ENCODE data around the gene RUFY3.
"Not testable (repeated sequence)": the region's sequence is repeated elsewhere in the genome, so short reads cannot be mapped to it uniquely, and the experiment has no call there.

The RUFY3 gene

DNA sequence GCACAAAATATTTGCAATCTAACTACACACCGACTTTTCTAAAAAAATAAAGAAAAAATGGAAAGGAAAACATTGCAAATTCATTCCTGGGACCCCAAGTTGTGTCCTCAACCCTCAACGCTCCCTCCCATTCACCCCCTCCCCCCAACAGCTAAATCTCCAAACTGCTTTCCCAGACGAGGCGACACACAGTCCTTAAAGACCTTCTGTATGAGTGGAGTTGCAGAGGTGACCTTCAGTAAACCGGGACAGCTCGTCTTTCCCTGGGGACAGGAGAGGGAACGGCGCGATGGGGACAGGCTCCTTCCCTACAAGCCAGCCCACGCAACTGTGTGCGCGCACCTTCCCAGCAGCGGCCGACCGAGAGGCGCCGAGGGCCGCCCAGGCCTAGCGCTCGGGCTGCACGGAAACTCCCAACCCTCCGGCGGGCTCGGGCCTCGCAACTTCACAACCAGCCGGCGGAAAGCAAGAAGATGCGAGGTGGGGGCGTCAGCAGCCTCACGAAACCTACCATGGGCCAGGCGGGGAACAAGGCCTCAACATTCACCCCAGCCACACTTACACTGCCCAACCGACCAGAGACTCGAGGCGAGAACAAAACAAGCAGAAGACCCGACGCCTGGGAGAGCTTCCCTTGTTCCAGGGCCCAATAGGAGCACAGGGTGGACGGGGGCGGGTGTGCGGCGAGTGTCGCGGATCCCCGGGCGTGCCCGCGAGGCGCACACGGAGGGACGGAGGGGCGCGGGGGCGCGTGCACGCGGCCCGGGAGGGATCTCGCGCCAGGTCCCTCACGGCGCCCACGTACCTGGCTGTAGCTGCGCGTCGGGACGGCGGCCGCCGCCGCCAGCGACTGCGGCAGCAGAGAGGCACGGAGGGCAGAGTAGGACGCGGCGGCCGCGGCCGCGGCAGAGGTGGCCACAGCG lies 117.2 kb downstream of the RUFY3 start:
- peaks cover 38% of the 10 kb centered on the region for H3K36me3 Mint-ChIP-seq (ENCODE audit: low read depth)
- peak overlapping the region; percentile 94 for H3K27ac Mint-ChIP-seq
- peak overlapping the region; percentile 87 for H3K4me3 Mint-ChIP-seq
- no peaks in the 10 kb centered on the region for H3K27me3 Mint-ChIP-seq
- H3K4me1 Mint-ChIP-seq (ENCODE audit: low read depth): peaks cover 15% of the 10 kb centered on the region
- intact Hi-C loops (cut with micrococcal nuclease): loop anchor here (2.0 to 10.0 kb wide), 7 partner anchors 64 to 173 kb away; partner anchors contain the start of genes DCK, MOB1B and UTP3
- H3K9me3 Mint-ChIP-seq: no peaks in the 10 kb centered on the region

GRCh38 chr4:70839589-70840093 lies 117.9 kb downstream of the RUFY3 start, which contains the start of gene GRSF1:
TSS of gene GRSF1 (minus strand) at chr4:70839890. CDS start at chr4:70839827, 63 bp downstream.
- Mint-ChIP-seq H3K36me3 (ENCODE audit: low read depth) (peaks cover 31% of the 10 kb centered on the region), H3K9me3 (no peaks in the 10 kb centered on the region), H3K27ac (peak within 1 kb of the TSS; percentile 94), H3K4me3 (peak within 1 kb of the TSS; percentile 87), H3K27me3 (no peaks in the 10 kb centered on the region), H3K4me1 (ENCODE audit: low read depth) (peaks cover 15% of the 10 kb centered on the region)
- intact Hi-C loops (cut with micrococcal nuclease): loop anchor here (2.0 to 10.0 kb wide), 7 partner anchors 63 to 173 kb away; partner anchors contain the start of genes DCK, MOB1B and UTP3

- Mint-ChIP-seq H3K4me1 (ENCODE audit: low read depth) (peaks cover 15% of the 10 kb centered on the region), H3K36me3 (ENCODE audit: low read depth) (peaks cover 26% of the 10 kb centered on the region), H3K4me3 (peak overlapping the region; percentile 6), H3K27ac (peak overlapping the region; percentile 94)
- H3K9me3 Mint-ChIP-seq; H3K27me3 Mint-ChIP-seq; intact Hi-C loops (cut with micrococcal nuclease): not testable (repeated sequence)
Measured at GRCh38 chr4:70840137-70840536, 118.4 kb downstream of the RUFY3 start.

DNA sequence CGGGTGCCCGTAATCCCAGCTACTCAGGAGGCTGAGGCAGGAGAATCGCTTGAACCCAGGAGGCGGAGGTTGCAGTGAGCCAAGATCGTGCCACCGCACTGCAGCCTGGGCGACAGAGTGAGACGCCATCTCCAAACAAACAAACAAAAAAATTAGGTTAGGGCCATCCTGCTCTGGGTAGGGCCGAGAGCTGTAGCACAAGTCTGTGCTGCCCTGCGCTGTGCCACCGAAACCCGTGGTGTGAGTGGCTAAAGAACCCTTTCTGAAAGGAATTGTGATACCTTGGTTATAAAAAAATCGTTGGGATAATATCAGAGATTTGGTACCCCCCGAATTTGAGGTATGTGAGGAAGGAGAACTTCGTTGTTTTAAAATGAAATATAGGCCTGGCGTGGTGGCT lies 118.9 kb downstream of the RUFY3 start:
- Mint-ChIP-seq H3K27ac (peak overlapping the region; percentile 94), H3K4me1 (ENCODE audit: low read depth) (peaks cover 15% of the 10 kb centered on the region), H3K36me3 (ENCODE audit: low read depth) (peaks cover 21% of the 10 kb centered on the region)
- H3K9me3 Mint-ChIP-seq; H3K4me3 Mint-ChIP-seq; H3K27me3 Mint-ChIP-seq; intact Hi-C loops (cut with micrococcal nuclease): not testable (repeated sequence)

GRCh38 chr4:70841211-70841610 lies 119.4 kb downstream of the RUFY3 start:
- Mint-ChIP-seq H3K27me3 (no peaks in the 10 kb centered on the region), H3K27ac (peak overlapping the region; percentile 27), H3K4me1 (ENCODE audit: low read depth) (peaks cover 15% of the 10 kb centered on the region), H3K4me3 (no peak overlapping the region), H3K36me3 (ENCODE audit: low read depth) (peaks cover 17% of the 10 kb centered on the region), H3K9me3 (no peaks in the 10 kb centered on the region)
- intact Hi-C loops (cut with micrococcal nuclease): no loop called here

- H3K9me3 Mint-ChIP-seq: no peaks in the 10 kb centered on the region
- peaks cover 13% of the 10 kb centered on the region for H3K4me1 Mint-ChIP-seq (ENCODE audit: low read depth)
- H3K4me3 Mint-ChIP-seq: no peak overlapping the region
- H3K27me3 Mint-ChIP-seq: no peaks in the 10 kb centered on the region
- H3K27ac Mint-ChIP-seq: peak overlapping the region; percentile 27
- intact Hi-C loops (cut with micrococcal nuclease): no loop called here
- peaks cover 12% of the 10 kb centered on the region for H3K36me3 Mint-ChIP-seq (ENCODE audit: low read depth)
Measured at GRCh38 chr4:70841951-70842350, 120.2 kb downstream of the RUFY3 start.

DNA sequence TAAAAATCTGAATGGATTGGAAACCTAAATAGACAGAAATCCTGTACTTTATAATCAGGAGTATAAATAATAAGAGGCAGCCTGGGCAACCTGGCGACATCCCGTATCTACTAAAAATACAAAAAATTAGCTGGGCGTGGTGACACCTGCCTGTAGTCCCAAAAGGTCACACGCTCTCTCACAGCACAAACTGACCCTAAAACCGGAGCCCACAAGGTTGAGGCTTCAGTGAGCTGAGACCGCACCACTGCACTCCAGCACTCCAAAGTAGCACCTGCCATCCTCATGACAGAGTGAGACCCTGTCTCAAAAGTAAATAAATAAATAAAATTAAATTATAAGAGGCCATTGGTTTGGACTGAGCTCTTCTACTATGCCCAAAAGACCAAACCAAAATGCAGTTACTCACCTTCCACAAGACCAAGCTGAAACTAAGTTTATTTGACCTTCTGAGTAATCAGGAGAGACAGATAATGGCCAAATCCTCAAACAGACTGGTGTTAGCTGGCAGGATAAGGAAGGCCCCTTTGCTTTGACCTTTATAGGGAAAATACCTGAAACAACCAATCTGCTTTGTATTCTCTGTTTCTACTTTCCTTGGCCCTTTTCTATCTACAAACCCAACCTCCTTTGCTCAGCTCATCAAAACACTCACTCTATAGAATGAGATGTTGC lies 121.1 kb downstream of the RUFY3 start:
- Mint-ChIP-seq H3K36me3 (ENCODE audit: low read depth) (peaks cover 11% of the 10 kb centered on the region), H3K27me3 (no peaks in the 10 kb centered on the region), H3K27ac (no peak overlapping the region), H3K4me3 (no peak overlapping the region), H3K4me1 (ENCODE audit: low read depth) (peaks cover 5% of the 10 kb centered on the region), H3K9me3 (no peaks in the 10 kb centered on the region)
- intact Hi-C loops (cut with micrococcal nuclease): no loop called here

- Mint-ChIP-seq H3K9me3 (no peaks in the 10 kb centered on the region), H3K4me3 (no peak overlapping the region), H3K27ac (no peak overlapping the region), H3K36me3 (ENCODE audit: low read depth) (peaks cover 4% of the 10 kb centered on the region), H3K27me3 (no peaks in the 10 kb centered on the region), H3K4me1 (ENCODE audit: low read depth) (peaks cover 9% of the 10 kb centered on the region)
- intact Hi-C loops (cut with micrococcal nuclease): no loop called here
Measured at GRCh38 chr4:70844180-70844579, 122.4 kb downstream of the RUFY3 start.

GRCh38 chr4:70849291-70849690 lies 127.5 kb downstream of the RUFY3 start:
- Mint-ChIP-seq H3K27ac (peak overlapping the region; percentile 60), H3K27me3 (no peaks in the 10 kb centered on the region)
- intact Hi-C loops (cut with micrococcal nuclease): no loop called here

GRCh38 chr4:70855464-70855863 lies 133.7 kb downstream of the RUFY3 start:
- H3K36me3 Mint-ChIP-seq (ENCODE audit: low read depth): no peaks in the 10 kb centered on the region
- intact Hi-C loops (cut with micrococcal nuclease): no loop called here
- H3K27ac Mint-ChIP-seq: no peak overlapping the region
- no peaks in the 10 kb centered on the region for H3K27me3 Mint-ChIP-seq
- H3K9me3 Mint-ChIP-seq: no peaks in the 10 kb centered on the region
- no peak overlapping the region for H3K4me3 Mint-ChIP-seq
- H3K4me1 Mint-ChIP-seq (ENCODE audit: low read depth): peaks cover 9% of the 10 kb centered on the region

More at GRCh38 chr4:70849291-70849690, 127.5 kb downstream of the RUFY3 start:
- Mint-ChIP-seq H3K36me3 (ENCODE audit: low read depth) (no peaks in the 10 kb centered on the region), H3K4me1 (ENCODE audit: low read depth) (peaks cover 23% of the 10 kb centered on the region), H3K9me3 (no peaks in the 10 kb centered on the region), H3K4me3 (no peak overlapping the region)

All from dendritic cell treated with granulocyte-macrophage colony-stimulating factor and Interleukin-4, amounts not matched to agents 40 ng/mL and 50 ng/mL, for 4 days (primary cell).